Stimulated activated CD4-positive, alpha-beta T cell treated with anti-CD3 and anti-CD28 coated beads, Interleukin-15, amount 100 ng/mL, for 1 hour (primary cell): Measurements from ENCODE around the gene OVOL3.

Source experiments
- DNase-seq, 2 donors: peaks; one replicate each; pipeline ENCODE4 v3.0.0-alpha.2; 2020; ENCODE audit warnings: low read depth in 1 of 2, low spot score in 1 of 2

The OVOL3 gene

DNA sequence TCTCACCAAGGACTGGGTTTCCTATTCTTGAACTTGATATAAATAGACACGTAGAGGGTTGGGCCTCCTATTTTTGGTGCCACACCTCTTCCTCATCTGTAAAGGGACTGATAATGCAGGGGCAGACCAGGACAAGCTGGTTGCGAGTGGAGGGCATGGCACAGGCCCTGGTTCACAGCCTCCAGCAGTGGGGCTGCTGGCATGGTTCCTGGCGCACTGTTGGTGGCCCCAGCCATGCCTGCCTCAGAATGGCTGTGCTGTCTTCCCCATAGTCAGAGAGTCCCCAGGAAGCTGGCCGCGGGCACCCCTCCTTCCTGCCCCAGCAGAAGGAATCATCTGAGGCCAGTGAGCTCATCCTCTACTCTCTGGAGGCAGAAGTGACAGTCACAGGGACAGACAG, 10.5 kb upstream of the OVOL3 start:
- no peak for DNase-seq

GRCh38 chr19:36101550-36102327, 9.2 kb upstream of the OVOL3 start:
- no peak for DNase-seq

DNA sequence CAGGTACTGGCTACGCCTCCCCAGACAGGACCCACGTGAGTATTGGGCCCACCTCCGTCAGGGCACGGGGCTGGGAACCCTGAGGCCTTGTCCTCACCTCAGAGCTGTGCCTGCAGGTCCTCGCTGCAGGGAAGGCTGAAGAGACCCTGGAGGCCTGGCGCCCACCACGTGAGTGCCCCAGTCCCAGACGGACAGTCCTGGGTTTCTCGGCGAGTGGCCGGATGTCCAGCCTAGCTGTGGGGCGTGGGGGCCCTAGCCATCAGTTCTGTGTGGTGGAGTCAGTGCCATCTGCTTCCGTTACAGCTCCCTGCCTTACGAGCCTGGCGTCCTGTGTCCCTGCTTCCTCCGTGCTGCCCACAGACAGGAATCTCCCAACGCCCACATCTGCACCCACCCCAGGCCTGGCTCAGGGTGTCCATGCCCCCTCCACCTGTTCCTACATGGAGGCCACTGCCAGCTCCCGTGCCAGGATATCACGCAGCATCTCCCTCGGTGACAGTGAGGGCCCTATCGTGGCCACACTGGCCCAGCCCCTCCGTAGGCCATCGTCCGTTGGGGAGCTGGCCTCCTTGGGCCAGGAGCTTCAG, 7.8 kb upstream of the OVOL3 start:
- DNase-seq, result no peak

- DNase-seq, result no peak
These were observed 6.9 kb upstream of the OVOL3 start for GRCh38 chr19:36103842-36104552.

DNA sequence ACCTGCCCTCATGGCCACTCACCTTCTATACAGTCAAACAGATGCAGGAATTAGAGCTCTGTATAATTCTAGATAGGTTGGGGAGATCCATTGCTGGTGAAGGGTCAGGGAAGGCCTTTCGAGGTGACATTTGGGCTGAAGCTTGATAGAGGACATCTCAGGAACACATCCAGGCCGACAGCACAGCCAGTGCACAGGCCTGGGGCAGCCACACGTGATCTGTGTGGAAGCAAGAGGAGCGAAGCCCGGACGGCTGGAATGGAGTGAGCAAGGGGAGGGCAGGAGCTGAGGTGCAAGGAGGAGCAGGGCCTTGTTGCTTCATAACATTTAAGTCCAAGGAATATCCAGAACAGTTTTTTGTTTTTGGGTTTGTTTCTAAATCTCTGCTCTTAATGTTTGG, 4.5 kb upstream of the OVOL3 start:
- DNase-seq, result no peak

GRCh38 chr19:36106991-36107390, 4.0 kb upstream of the OVOL3 start:
- no peak for DNase-seq

DNA sequence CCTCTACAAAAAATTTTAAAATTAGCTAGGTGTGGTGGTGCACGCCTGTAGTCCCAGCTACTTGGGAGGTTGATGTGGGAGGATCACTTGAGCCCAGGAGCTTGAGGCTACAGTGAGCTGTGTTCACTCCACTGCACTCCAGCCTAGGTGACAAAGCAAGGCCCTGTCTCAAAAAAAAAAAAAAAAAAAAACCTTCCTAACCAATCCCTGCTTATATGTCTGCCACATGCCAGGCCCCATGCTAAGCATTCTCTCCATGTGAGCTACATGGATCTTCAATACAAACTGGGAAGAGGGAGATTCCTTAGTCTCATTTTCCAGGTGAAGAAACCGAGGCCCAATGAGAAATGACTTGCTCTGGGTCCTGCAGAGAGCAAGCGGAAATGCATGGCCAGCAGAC, 2.3 kb upstream of the OVOL3 start:
- no peak for DNase-seq

- no peak for DNase-seq
These were observed 227 bp downstream of the OVOL3 start for GRCh38 chr19:36111200-36111539.

- no peak for DNase-seq
These were observed 1.7 kb downstream of the OVOL3 start for GRCh38 chr19:36112678-36113077.

DNA sequence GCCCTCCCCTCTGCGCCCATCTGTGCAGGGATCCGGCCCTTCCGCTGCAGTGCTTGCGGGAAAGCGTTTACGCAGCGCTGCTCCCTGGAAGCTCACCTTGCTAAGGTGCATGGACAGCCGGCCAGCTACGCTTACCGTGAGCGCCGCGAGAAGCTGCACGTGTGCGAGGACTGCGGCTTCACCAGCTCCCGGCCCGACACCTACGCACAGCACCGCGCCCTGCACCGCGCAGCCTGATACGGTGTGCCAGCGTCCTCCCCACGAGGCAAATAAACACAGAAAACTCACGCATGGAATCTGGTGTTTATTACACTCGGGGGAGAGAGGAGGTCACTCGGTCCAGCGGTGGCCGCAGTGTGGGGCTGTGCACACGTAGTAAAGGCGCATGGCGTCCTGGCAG, 2.5 kb downstream of the OVOL3 start:
- no peak for DNase-seq

- no peak for DNase-seq
These were observed 3.2 kb downstream of the OVOL3 start for GRCh38 chr19:36113894-36114720.

DNA sequence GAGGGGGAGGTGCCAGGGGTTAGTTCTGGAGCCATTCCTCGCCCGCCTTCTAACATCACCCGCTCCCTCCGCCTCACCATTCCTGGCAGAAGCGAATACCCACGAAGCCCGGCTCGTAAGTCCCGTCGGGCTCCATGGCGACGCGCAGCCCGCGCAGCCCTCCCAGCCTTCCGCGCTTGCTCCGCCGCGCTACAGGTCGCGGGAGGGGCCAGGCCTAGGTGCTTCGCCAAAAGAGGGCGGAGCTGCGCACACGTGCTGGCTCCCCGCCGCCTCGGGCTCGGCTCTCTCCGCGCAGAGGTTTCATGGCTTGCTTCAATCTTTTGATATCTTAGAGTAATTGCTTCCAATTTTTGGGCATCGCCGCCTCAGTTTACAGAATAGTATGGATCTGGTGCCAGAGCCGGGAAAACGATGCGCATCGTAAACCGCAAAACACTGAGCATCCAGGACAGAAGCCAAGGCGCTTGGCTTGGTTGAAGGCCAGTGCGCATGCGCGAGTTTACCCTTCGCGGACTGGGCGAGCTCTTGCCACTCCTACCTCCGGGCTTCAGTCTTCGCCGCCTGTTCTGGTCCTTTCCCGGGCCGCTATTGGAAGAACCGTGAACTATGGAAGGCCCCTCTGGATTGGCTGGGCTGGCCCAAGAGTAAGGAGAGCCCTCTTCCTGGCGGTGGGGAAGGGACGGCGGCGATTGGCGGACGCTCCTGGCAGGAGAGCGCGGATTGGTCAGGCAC, 3.9 kb downstream of the OVOL3 start, which contains the start of gene POLR2I:
POLR2I (minus strand) TSS at position 155 of the 732 bp plus-strand sequence; CDS start at position 136, 19 bp downstream.
- DNase-seq, result peak; percentile 90 to 98

GRCh38 chr19:36115453-36116343, 4.8 kb downstream of the OVOL3 start, which contains the start of gene TBCB:
TBCB (plus strand) TSS chr19:36115468; CDS start chr19:36115561, 93 bp downstream.
- DNase-seq, result peak; percentile 80 to 90

- no peak for DNase-seq
These were observed 5.3 kb downstream of the OVOL3 start for GRCh38 chr19:36116344-36116637.

- no peak for DNase-seq
These were observed 9.4 kb downstream of the OVOL3 start for GRCh38 chr19:36120092-36120983.

- no peak for DNase-seq
These were observed 10.0 kb downstream of the OVOL3 start for GRCh38 chr19:36120984-36121358.

DNA sequence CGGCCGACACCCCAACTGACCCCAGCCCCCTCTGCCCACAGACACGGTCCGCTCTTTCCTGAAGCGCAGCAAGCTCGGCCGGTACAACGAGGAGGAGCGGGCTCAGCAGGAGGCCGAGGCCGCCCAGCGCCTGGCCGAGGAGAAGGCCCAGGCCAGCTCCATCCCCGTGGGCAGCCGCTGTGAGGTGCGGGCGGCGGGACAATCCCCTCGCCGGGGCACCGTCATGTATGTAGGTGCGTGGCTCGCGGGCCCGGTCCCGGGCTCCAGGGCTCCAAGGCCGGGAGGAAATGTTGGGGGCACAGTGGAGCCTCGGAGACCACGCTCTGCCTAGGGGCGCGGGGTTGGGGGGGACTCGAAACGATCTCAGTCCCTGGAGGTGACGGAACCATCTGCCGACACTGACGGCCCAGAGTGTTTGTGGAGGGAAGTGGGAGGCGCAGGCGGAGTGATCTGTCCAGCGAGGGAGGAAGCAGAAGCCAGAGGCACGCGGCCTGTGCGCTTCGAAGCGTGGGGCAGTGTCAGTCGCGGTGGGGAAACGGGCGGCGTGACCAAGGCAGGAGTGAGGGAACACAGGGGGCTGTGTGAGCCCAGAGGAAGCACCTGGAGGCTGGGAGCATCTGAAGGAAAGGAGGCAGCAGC, 10.7 kb downstream of the OVOL3 start:
- DNase-seq, result no peak

DNA sequence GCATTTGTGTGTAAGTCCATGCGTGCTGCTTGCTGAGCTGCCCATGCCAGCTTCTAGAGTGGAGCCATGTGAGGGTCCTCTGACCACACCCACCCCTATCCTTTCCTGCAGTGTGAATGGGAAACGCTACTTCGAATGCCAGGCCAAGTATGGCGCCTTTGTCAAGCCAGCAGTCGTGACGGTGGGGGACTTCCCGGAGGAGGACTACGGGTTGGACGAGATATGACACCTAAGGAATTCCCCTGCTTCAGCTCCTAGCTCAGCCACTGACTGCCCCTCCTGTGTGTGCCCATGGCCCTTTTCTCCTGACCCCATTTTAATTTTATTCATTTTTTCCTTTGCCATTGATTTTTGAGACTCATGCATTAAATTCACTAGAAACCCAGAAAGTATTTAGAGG, 14.6 kb downstream of the OVOL3 start:
- DNase-seq, result no peak

GRCh38 chr19:36128392-36128736, 17.4 kb downstream of the OVOL3 start:
- no peak for DNase-seq
